Choroid plexus epithelial cell (primary cell): ENCODE data around the gene QSOX1.

Experiments used
- DNase-seq: peaks from one replicate; pipeline ENCODE4 v3.0.0-alpha.2; 2010; ENCODE audit warnings: low read depth
- H3K4me3 ChIP-seq: 2 replicates; pipeline ENCODE4 v1.5.1; 2011; ENCODE audit warnings: low read depth, mild to moderate bottlenecking, control low read depth, low read length, moderate library complexity
- TF ChIP-seq, protein P1 (sequence below): conservative IDR thresholded peaks from 2 replicates; pipeline ENCODE4 v1.5.1; 2011; ENCODE audit warnings: low read depth, mild to moderate bottlenecking, control low read depth, inconsistent platforms, low read length, moderate library complexity

QSOX1 gene

DNA sequence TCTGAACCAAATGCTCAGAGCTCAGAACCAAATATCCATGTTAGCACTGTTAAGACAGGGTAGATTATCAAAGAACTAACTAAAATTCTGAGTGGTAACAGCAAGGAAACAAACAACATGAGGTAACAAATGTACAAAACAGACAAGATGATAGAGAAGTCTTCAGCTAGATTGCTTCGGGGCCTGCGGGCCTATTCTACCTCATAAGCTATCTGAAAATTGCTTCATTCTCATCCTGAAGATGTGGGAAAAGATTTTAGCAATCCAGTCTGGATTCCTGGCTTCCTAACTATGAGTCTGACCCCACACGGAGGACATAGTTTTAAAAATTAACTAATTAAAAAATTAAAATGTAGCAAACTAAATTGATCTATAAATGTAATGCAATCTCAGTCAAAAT is 9.2 kb upstream of the QSOX1 start:
- no peak for DNase-seq
- H3K4me3 ChIP-seq, result no peak overlapping the region
- TF ChIP-seq, protein P1, sequence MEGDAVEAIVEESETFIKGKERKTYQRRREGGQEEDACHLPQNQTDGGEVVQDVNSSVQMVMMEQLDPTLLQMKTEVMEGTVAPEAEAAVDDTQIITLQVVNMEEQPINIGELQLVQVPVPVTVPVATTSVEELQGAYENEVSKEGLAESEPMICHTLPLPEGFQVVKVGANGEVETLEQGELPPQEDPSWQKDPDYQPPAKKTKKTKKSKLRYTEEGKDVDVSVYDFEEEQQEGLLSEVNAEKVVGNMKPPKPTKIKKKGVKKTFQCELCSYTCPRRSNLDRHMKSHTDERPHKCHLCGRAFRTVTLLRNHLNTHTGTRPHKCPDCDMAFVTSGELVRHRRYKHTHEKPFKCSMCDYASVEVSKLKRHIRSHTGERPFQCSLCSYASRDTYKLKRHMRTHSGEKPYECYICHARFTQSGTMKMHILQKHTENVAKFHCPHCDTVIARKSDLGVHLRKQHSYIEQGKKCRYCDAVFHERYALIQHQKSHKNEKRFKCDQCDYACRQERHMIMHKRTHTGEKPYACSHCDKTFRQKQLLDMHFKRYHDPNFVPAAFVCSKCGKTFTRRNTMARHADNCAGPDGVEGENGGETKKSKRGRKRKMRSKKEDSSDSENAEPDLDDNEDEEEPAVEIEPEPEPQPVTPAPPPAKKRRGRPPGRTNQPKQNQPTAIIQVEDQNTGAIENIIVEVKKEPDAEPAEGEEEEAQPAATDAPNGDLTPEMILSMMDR, result no peak

DNA sequence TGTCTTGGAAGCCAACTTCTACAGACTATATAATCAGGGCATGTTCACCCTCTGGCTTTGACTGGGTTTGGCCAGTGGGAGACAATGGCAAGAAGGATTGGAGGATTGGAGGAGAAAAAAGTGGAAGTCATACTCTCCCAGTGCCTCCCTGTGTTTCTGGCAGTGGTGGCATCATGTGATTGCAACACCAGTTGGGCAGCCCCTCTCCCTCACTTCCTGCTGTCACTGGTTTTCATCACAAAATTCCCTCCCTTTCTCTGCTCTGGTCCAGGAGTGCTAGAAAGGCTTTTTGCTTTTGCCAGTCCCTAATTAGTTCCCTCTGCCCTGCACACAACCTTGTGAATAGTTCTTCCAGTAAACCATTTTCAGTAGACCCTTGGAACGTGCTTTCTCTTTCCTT is 3.7 kb upstream of the QSOX1 start:
- TF ChIP-seq, protein P1, result no peak
- DNase-seq, result peak; percentile 28
- no peak overlapping the region for H3K4me3 ChIP-seq

DNA sequence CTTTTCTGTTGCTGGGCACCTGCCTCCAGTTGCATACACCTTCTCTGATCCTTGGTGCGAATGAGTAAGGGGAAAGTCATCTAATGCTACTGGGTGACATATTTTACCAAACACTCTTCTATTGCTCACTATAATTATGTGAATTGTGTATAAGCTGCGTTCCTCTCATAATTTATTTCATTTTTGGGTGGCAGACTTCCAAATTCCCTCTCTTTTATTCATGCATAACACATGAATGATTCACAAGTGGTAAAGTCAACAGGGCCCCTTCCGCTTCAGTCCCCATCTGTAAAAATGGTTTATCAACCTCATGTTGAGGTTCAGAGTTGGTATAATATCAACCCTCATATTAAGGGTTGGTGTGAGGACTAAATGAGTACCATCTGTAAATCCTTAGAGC is 3.2 kb upstream of the QSOX1 start:
- DNase-seq, result peak; percentile 89
- H3K4me3 ChIP-seq, result no peak overlapping the region
- TF ChIP-seq, protein P1, result no peak

DNA sequence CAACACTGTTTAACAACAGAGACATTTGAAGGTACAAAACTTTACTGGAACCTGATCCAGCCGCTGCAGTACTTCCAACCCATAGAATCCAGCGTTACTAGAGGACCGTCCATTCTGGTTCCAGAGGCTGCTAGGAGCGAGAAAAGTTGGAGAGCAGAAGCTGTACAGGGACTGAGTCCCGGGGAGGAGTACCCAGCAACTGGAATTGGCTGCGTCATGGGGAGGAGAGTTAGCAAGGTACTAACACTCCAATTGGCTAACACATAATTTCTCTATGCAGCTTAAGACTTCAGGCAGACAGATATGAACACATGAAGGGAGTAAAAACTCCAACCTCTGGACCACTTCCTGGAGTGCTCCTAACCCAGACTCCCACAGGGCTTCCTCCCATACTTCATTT is 2.1 kb upstream of the QSOX1 start:
- TF ChIP-seq, protein P1, result no peak
- no peak for DNase-seq
- no peak overlapping the region for H3K4me3 ChIP-seq

DNA sequence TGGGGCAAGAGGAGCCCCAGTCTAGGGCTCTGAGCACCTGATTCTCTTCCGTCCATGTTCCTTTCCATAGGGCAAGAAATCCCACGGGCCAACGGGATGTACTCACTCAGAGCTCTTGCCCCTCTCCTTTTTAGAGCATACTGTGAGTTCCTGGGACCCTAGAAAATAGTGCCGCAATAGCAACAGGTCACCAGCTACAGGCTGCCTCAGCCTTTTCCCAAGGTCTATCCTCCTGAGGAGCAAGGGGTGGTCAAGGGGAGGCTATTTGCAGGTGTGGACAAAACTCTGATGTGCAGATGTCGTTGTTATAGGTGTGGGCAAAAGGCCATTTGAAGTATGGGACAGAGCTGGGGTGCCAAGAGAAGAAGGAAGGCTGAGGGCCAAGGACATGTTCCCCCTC is 1.6 kb upstream of the QSOX1 start:
- TF ChIP-seq, protein P1, result no peak
- DNase-seq, result no peak
- no peak overlapping the region for H3K4me3 ChIP-seq

DNA sequence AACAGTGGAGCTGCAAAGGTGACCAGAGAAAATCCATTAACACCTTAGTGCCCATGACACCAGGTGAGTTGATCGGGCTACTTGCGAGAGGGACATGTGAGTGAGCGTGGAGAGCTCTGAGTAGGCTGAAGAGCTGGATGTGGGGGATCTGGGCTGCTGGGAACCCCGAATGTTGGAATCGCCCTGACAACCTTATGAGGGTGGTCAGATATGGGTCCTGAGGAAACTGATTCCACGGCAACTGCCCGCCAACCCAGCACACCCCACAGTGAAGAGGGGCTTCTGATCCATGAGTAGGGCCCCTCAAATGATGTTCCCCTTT is 705 bp upstream of the QSOX1 start:
- H3K4me3 ChIP-seq, result peak overlapping the region; percentile 84
- no peak for DNase-seq
- TF ChIP-seq, protein P1, result no peak

DNA sequence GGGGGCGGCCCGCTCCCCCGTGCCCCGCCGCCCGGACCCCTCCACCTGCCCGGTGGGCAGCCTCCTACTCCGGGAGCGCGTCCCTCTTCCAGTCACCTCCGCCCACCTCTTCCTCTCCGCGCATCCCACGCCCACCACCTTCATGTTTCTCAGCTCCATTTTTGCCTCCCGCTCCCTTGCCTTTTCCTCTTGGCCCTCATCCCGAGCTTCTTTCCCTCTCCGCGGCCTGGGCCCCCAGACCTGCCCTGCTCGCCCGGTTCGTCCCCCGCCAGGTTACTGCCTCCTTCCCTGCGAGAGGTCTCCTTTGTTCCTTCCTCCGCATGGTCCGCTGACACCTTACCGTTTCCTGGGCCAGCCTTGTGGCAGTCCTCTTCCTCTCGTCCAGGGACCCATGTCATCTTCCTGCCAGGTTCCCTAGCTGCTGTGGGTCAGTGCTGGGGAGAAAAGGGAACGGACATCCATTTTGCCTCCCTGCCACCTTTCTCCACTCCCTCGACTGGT is 563 bp downstream of the QSOX1 start:
- TF ChIP-seq, protein P1, result no peak
- H3K4me3 ChIP-seq, result peak overlapping the region; percentile 84
- DNase-seq, result no peak
